CD14-positive monocyte (primary cell): ENCODE data around the gene ELFN1. TPM values are rescaled to one million over a fixed set of nuclear protein-coding genes. Genes with fewer than 3 reads are reported as not detected.

Experiments used
- DNase-seq, 3 donors: peaks; one replicate each; pipeline ENCODE4 v3.0.0-alpha.2; 2011 to 2022
- H2AFZ ChIP-seq: 2 replicates; pipeline ENCODE4 v1.6.0; 2012; ENCODE audit warnings: mild to moderate bottlenecking, low read depth, low read length, inconsistent platforms; ENCODE audit not compliant: insufficient read depth, poor library complexity, severe bottlenecking
- H3K27ac ChIP-seq, 2 donors: 1 replicate in 1 of 2; 2 replicates in 1 of 2; pipeline ENCODE4 v1.5.1; 2012 to 2013; ENCODE audit warnings: low read length in 2 of 2, control low read depth in 1 of 2, inconsistent platforms in 1 of 2, low read depth in 1 of 2, mild to moderate bottlenecking in 1 of 2
- H3K27me3 ChIP-seq, 2 donors: one replicate each; pipeline versions ENCODE4 v1.6.0 to v1.6.1; 2011 to 2013; ENCODE audit warnings: low read length in 2 of 2; ENCODE audit not compliant: control insufficient read depth in 2 of 2, insufficient read depth in 2 of 2
- H3K36me3 ChIP-seq, 2 donors: replicated peaks in 1 of 2; 1 replicate in 1 of 2; 2 replicates in 1 of 2; pipeline versions ENCODE4 v1.5.1 to v1.6.1; 2012 to 2013; ENCODE audit warnings: low read length in 2 of 2, control low read depth in 1 of 2, inconsistent platforms in 1 of 2, mild to moderate bottlenecking in 1 of 2; ENCODE audit not compliant: insufficient read depth in 2 of 2, control insufficient read depth in 1 of 2
- H3K4me1 ChIP-seq, 2 donors: 1 replicate in 1 of 2; 2 replicates in 1 of 2; pipeline versions ENCODE4 v1.5.1 to v1.6.1; 2012 to 2013; ENCODE audit warnings: low read length in 2 of 2, control low read depth in 1 of 2, inconsistent platforms in 1 of 2, mild to moderate bottlenecking in 1 of 2, moderate library complexity in 1 of 2; ENCODE audit not compliant: insufficient read depth in 2 of 2, control insufficient read depth in 1 of 2
- H3K4me2 ChIP-seq: replicated peaks from 2 replicates; pipeline ENCODE3; 2012; ENCODE audit warnings: low read length, moderate library complexity, mild to moderate bottlenecking; ENCODE audit not compliant: poor library complexity, severe bottlenecking; ENCODE audit errors: extremely low read depth
- H3K4me3 ChIP-seq, 3 experiments: fragments of 200-600 bp in 1 of 3; sonication (generic) in 1 of 3; replicated peaks in 1 of 3; 1 replicate in 2 of 3; 2 replicates in 1 of 3; pipeline ENCODE4 v1.5.1; 2011 to 2013; ENCODE audit warnings: low read length in 3 of 3, mild to moderate bottlenecking in 3 of 3, control low read depth in 2 of 3, low read depth in 2 of 3, inconsistent platforms in 1 of 3, moderate library complexity in 1 of 3
- H3K79me2 ChIP-seq: 2 replicates; pipeline ENCODE4 v1.6.0; 2012; ENCODE audit warnings: mild to moderate bottlenecking, control low read depth, inconsistent platforms, low read length, moderate library complexity; ENCODE audit not compliant: insufficient read depth
- H3K9ac ChIP-seq: 2 replicates; pipeline ENCODE4 v1.6.0; 2017; ENCODE audit warnings: low read length, mild to moderate bottlenecking; ENCODE audit not compliant: insufficient read depth, poor library complexity, severe bottlenecking
- H3K9me3 ChIP-seq, 2 donors: replicated peaks in 1 of 2; 1 replicate in 1 of 2; 2 replicates in 1 of 2; pipeline versions ENCODE4 v1.5.1 to v1.6.1; 2012 to 2013; ENCODE audit warnings: low read length in 2 of 2, control low read depth in 1 of 2; ENCODE audit not compliant: control insufficient read depth in 1 of 2, insufficient read depth in 1 of 2
- H4K20me1 ChIP-seq: 2 replicates; pipeline ENCODE4 v1.6.0; 2012; ENCODE audit warnings: mild to moderate bottlenecking, low read length, control low read depth, moderate library complexity; ENCODE audit not compliant: insufficient read depth
- H3K27ac Mint-ChIP-seq, 7 donors: one replicate each; pipeline ENCODE4 v1.8.0; 2020; ENCODE audit warnings: mild to moderate bottlenecking in 7 of 7, mixed read lengths in 7 of 7, moderate library complexity in 6 of 7, inconsistent platforms in 2 of 7
- H3K27me3 Mint-ChIP-seq, 3 donors: one replicate each; pipeline ENCODE4 v1.8.0; 2021 to 2022; ENCODE audit warnings: low read depth in 3 of 3, mild to moderate bottlenecking in 3 of 3, mixed read lengths in 3 of 3, moderate library complexity in 3 of 3, inconsistent platforms in 1 of 3
- H3K36me3 Mint-ChIP-seq, 2 donors: one replicate each; pipeline ENCODE4 v1.8.0; 2020; ENCODE audit warnings: mixed read lengths in 2 of 2, inconsistent platforms in 1 of 2, mild to moderate bottlenecking in 1 of 2
- H3K4me1 Mint-ChIP-seq: one replicate; pipeline ENCODE4 v1.8.0; 2020; ENCODE audit warnings: mild to moderate bottlenecking, mixed read lengths
- H3K4me3 Mint-ChIP-seq, 2 donors: one replicate each; pipeline ENCODE4 v1.8.0; 2020; ENCODE audit warnings: mild to moderate bottlenecking in 2 of 2, mixed read lengths in 2 of 2, moderate library complexity in 1 of 2
- H3K9me3 Mint-ChIP-seq, 7 donors: one replicate each; pipeline ENCODE4 v1.8.0; 2020 to 2022; ENCODE audit warnings: mixed read lengths in 7 of 7, mild to moderate bottlenecking in 6 of 7, moderate library complexity in 6 of 7, inconsistent platforms in 2 of 7
- CTCF ChIP-seq: fragments of 200-600 bp; IDR thresholded peaks from one replicate; pipeline ENCODE4 v1.8.0; 2022; ENCODE audit warnings: antibody characterized with exemption, mild to moderate bottlenecking
- WGBS: methylation state at CpG from one replicate; pipeline ENCODE4 v1.1.5; 2013; ENCODE audit warnings: missing lambda C conversion rate; ENCODE audit not compliant: insufficient coverage; 5-methylcytosine and 5-hydroxymethylcytosine counted together
- intact Hi-C, 2 donors: fragments of 100-400 bp; cut with micrococcal nuclease; formaldehyde crosslinking; loops; one replicate each; pipeline versions ENCODE4 v1.15.0 to v1.15.1; 2023
- polyA plus RNA-seq, 3 donors: library from polyadenylated mRNA; depleted of rRNA in 1 of 3; unstranded in 2 of 3; stranded (reverse) in 1 of 3; fragments of 300-500 nt in 2 of 3; fragments of >200 nt in 1 of 3; fragmentation: Illumina TruSeq in 2 of 3; gene quantifications; 1 replicate in 2 of 3; 2 replicates in 1 of 3; pipeline ENCODE4 v1.2.3, GENCODE V29; 2012 to 2021

Gene ELFN1
- polyA plus RNA-seq, 3 donors = not detected

GRCh38 chr7:1725766-1726630 is 55.9 kb downstream of the ELFN1 start:
- 93% methylated on average over 22 of the region's 25 CpGs for WGBS

GRCh38 chr7:1727079-1727478 is 57.0 kb downstream of the ELFN1 start:
- no peak for DNase-seq
- H3K27me3 ChIP-seq = no peaks in the 10 kb centered on the region
- Mint-ChIP-seq H3K4me3 (no peak overlapping the region), H3K27me3 (peaks cover 4 to 15% (median 7%) of the 10 kb centered on the region in 3 donors), H3K36me3 (no peaks in the 10 kb centered on the region), H3K27ac (no peak overlapping the region), H3K9me3 (peaks cover 0 to 26% (median 10%) of the 10 kb centered on the region in 7 donors), H3K4me1 (no peaks in the 10 kb centered on the region)
- H3K27ac ChIP-seq = no peak overlapping the region
- no peak overlapping the region for H3K4me3 ChIP-seq
- H3K9ac ChIP-seq = no peak overlapping the region
- intact Hi-C loops = no loop called here
- WGBS = no CpG with 5 or more reads among the region's 2 CpGs
- H3K4me2 ChIP-seq = no peak overlapping the region
- H3K79me2 ChIP-seq = no peaks in the 10 kb centered on the region
- TF ChIP-seq CTCF = no peak
- no peak overlapping the region for H2AFZ ChIP-seq
- no peaks in the 10 kb centered on the region for H4K20me1 ChIP-seq
- peaks cover 0 to 22% of the 10 kb centered on the region in 2 donors for H3K9me3 ChIP-seq
- H3K36me3 ChIP-seq = no peaks in the 10 kb centered on the region
- no peaks in the 10 kb centered on the region for H3K4me1 ChIP-seq

More at GRCh38 chr7:1725766-1726630, 55.9 kb downstream of the ELFN1 start:
- Histone ChIP-seq H3K27ac (no peak overlapping the region), H3K4me3 (no peak overlapping the region), H3K9me3 (peaks cover 0 to 22% of the 10 kb centered on the region in 2 donors), H3K36me3 (no peaks in the 10 kb centered on the region), H4K20me1 (no peaks in the 10 kb centered on the region), H3K4me1 (no peaks in the 10 kb centered on the region), H2AFZ (no peak overlapping the region), H3K79me2 (no peaks in the 10 kb centered on the region), H3K4me2 (no peak overlapping the region), H3K9ac (no peak overlapping the region), H3K27me3 (no peaks in the 10 kb centered on the region)
- Mint-ChIP-seq H3K27ac (no peak overlapping the region), H3K9me3 (peaks cover 0 to 23% (median 10%) of the 10 kb centered on the region in 7 donors), H3K27me3 (peaks cover 3 to 12% (median 7%) of the 10 kb centered on the region in 3 donors), H3K4me3 (no peak overlapping the region), H3K36me3 (no peaks in the 10 kb centered on the region), H3K4me1 (no peaks in the 10 kb centered on the region)
- no peak for TF ChIP-seq CTCF
- DNase-seq = no peak
- intact Hi-C loops = no loop called here
